Measurements from ENCODE around the gene INPP5F.
"Not testable (repeated sequence)": the region's sequence is repeated elsewhere in the genome, so short reads cannot be mapped to it uniquely, and the experiment has no call there.

The INPP5F gene

DNA sequence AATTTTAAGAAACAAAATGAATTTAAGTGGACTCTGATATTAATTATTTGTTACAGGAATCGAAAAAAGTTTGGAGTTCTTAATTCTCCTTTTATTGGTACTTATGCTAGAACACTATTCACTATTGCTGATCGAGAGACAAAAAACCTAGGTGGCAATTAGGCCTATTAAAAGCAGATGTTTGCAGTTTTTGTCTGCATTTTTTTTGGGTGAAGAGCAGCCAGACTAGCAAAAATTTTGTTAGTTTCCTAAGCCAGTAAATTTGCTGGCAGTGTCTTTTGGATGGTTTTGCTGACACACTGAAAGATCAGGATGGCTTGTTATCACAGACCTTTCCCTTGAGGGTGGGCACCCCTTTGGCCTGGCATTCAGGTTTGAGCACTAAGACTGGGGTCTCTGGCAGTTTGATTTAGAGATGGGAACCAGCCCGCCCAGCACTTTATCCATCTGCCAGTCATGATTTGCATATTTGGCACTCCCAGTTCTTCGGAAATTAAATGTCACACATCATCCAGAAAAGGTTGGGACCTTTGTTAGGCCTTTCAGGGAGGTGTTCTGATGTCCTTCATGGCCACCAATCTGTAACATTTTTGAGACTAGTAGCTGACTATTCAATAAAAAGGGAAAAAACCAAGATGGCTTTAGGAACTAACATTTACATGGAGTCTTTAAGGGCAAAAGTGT lies 57.3 kb downstream of the INPP5F start:
- DNase-seq: no peak

DNA sequence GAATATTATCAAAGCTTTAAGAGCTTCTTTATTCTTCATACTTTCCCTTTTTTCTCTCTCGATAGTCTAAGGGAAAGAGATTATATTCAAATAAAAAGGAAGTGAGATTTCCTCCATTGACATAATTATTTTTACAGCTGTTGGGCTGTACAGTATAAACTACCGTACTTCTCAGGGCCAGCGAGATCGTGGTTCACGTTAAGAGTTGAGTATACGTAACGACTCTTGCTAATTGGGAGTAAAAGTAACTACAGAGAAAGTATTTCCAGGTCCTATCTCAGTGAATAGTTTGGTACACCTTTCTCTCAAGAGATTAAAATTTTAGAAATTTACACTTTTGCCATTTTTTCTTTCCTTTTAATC lies 57.8 kb downstream of the INPP5F start:
- DNase-seq: no peak

DNA sequence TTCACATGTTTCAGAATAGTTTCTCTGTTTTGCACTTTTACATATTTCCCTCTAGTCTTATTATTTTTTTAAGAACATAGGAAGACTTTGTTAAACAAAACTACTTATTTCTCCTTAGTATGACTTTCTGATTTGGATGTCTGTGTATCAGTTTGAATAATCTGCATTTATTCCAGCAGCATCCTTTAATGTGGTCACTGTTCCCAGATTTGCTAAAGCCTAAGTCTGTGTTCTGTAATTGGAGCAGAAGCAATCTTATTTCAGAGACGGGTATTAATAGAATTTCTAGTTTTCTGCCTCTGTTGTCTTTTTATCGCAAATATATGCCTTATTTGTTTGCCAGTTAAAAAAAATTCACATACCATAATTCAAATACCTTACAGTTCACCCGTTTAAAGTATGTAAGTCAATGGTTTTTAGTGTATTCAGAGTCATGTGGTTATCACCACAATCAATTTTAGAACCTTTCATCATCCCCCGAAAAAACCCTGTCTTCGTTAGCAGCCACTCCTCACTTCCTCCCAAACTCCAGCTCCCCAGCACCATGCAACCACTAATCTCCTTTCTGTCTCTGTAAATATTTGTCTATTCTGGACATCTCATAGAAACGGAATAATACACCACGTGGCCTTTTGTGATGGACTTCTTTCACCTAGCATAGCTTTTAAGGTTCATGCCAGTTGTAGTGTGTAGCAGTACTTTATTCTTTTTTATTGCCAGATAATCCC lies 58.7 kb downstream of the INPP5F start:
- DNase-seq: no peak

DNA sequence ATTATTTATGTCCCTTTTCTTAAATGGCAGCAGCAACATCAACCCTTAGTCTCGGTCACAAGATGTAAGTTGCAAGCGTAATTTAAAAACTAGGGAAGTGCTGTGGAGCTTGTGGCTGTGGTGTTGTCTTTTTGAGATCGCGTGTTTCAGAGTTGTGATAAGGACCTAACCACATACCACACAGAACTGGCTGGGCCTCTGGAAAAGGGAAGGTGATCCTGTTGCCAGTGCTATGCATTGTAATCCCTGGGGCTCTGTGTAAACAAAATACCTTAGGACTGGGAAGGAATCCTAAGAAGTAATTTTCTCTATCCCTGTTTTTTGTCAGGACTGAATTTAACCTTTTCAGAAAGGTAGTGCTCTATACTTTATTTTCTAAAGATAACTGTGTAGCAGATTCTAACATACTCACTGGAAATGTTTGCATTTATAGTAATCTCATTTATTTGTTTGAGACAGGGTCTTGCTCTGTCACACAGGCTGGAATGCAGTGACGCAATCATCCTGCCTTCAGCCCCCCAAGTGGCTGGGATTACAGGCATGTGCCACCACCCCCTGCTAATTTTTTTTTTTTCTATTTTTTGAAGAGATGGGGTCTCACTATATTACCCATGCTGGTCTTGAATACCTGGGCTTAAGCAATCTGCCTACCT lies 60.4 kb downstream of the INPP5F start:
- no peak for DNase-seq

DNA sequence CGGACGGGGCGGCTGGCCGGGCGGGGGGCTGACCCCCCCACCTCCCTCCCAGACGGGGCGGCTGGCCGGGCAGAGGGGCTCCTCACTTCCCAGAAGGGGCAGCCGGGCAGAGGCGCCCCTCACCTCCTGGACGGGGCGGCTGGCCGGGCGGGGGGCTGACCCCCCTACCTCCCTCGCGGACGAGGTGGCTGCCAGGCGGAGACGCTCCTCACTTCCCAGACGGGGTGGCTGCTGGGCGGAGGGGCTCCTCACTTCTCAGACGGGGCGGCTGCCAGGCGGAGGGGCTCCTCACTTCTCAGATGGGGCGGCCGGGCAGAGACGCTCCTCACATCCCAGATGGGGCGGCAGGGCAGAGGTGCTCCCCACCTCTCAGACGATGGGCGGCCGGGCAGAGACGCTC lies 69.3 kb downstream of the INPP5F start:
- not testable (repeated sequence) for DNase-seq

DNA sequence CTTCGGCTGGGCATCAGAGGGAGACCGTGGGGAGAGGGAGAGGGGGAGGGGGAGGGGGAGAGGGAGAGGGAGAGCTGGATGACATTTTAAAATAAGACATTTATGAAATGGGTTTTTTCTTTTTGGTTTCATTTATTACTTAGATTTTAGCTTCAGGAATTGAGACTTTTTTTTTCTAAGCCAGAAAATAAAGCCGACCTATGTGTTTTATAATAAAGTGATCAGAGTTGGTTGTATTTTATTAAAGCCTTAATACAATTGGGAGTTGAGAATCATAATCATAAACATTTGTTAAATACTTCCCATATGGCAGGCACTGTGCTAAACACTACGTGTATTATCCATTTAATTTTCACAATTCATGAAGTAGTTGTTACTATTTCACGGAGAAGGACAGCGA lies 70.2 kb downstream of the INPP5F start:
- no peak for DNase-seq

DNA sequence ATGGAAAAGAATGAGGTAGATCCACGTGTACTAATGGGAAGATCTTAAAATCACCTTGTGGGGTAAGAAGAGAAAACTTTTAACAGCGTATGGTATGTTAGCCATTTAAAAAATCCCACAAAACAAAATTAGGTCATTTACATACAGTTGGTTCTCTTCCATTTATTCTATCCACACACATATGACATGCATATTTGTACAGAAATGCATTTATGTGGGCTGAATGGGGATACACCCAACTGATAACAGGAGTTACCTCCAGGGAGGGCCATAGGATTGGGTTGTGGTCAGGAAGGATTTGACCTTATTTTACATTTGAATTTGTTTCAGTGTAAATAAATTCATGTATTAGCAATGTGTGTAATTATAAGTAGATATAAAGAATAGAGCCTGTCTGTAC lies 75.3 kb downstream of the INPP5F start:
- no peak for DNase-seq

DNA sequence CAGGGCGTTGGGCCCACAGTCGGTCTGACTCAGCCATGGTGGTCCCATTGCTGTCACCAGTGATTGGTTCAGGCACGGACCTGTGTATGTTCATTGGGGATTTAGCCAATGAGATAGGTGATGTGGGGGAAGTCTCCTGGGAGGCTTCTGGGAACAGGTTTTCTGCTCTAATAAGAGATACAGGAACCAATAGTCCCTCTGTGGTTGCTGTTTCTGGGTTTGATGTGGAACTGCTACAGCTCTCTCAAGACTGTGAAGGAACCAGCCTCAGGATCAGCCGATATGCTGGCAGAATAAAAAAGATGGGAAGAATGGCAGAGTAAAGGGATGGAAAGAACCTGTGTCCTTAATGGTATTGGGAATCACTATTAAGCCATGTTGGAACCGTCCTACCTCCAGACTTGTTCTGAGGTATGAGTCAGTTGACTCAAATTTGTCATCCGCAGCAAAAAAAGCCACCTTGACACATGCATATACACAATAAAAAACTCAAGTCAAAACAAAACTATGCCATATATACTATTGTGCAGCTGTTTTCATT lies 76.2 kb downstream of the INPP5F start:
- DNase-seq: no peak

DNA sequence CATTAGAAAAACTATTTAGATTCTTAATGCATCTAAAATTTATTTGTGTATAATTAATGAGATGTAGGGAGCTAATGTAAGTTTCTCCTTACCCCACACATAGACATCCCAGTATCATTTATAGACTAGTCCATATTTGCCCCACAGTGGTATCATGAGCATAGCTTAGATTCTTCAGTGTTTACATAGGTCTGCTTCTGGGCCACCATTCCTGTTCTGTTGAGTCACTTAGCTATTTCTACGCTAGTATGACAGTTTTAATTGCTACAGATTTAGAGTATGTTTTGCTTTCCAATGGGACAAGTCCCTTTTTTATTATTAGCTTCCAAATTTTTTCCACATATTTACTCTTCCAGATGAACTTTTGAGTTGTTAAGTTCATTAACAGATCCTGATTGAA lies 77.4 kb downstream of the INPP5F start:
- DNase-seq: no peak

DNA sequence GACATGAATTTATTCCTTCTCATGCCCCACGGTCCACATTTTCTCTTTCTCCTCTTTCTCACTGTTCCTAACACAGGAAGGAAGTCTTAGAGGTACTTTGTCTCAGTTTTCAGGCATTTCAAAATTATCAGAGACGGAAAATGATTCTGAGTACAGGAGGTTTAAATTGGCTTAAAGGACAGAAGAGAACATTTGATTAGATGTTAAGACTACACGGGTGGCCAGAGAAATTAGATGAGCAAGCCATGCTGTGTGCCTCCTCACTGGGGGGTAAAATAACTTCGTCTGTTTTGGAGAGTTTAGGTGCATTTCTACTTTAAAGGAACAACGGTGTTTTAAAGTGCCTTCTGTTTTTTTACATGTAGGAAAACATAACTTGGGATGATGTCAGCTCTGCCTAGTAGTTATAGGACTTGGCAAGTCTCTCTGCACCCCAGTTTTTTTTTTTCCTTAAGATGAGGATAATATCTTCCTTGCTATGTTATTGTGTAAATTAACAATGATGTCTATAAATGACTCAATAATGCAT lies 79.9 kb downstream of the INPP5F start:
- DNase-seq: no peak

DNA sequence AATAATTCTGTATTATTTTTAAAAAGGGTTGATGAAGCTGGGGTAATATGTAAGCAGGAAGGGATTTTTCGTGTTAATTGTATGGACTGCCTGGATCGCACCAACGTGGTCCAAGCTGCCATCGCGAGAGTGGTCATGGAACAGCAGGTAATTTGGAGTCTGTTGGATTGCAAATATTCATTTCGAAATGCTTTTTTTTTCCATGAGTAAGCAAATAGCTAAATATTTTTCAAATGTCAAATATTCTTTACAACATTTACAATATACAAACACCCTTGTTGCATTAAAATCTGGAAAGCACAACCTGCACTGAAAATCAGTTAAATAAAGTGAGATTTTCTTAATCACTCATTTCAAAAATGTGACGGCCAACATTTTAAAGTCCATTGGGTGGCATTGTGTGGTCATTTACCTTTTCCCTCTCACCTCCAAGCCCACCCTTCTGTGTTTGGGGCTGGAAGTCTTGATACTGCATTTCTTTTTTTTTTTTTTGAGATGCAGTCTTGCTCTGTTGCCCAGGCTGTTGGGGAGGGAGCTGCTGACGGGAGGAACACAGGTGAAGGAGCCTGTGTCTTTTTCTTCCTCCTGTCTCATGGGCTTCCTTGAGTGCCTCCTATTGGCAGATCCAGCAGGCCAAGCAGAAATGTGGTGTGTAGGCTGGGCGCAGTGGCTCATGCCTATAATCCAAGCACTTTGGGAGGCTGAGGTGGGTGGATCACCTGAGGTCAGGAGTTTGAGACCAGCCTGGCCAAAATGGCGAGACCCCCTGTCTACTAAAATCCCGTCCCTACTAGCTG lies 80.7 kb downstream of the INPP5F start:
- DNase-seq: no peak

DNA sequence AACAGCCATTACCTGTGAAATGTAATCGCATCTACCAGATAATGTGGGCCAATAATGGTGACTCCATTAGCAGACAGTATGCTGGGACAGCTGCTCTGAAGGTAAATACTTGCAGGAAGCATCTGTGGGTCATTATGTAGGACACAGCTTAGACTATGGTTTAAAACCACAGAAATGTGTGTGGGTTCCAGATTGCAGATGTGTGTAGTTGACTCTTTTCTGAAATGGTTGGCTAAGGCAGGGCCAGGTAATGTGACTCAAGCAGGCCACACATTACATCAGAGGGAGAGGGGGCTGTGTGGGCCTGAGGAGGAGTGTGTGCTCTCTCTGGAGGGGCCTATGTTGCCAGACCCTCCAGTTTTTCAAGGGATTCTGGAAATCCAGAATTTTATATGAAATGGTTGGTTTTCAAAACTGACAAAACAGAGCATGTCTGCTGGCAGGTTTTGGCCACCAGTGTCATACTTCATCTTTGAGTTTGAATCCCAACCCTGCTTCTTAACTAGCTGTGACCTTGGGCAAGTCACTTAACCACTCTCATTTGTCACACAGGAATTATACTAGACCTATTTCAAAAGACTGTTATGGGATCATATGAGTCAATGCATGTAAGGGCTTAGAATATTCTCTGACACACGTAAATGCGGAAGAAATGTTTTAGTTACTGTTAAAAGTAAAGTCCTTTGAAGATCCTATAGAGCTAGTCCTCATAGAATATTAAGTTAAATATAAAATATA lies 82.3 kb downstream of the INPP5F start:
- no peak for DNase-seq

DNA sequence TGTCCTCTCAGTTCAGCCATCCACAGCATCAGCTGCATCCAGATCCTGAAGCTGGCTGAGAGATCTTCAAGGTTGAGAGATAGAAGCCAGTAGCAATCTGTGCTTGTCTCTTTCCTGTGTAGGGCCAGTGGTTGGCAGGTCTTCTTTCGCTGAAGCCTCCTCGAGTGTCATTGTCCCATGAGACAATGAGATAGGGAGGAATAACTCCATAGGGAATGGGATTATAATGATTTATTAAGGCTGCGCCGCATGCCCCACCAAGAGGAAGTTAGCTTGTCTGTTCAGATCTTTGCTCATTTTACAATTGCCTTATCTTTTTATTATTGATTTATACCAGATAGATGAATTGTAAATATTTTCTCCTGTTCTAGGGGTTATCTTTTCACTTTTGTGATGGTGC lies 85.3 kb downstream of the INPP5F start:
- DNase-seq: no peak

DNA sequence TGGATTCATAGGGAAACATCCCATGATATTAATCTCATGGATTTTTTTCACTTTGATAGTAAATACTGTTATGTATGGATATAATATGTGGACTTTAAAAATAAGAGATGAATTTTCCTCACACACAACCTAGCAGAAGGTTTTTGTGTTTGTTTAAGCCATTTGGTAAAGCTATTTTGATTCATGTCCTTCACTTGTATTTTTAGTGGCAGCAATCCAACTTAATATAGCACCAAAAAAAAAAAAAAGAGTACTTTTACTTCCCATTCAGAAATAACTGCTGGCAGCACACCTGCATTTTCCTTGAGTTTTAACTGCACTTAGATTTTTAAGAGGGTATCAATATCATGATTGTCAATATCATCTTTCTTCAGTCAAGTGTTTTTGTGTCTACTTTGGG lies 86.8 kb downstream of the INPP5F start:
- no peak for DNase-seq

DNA sequence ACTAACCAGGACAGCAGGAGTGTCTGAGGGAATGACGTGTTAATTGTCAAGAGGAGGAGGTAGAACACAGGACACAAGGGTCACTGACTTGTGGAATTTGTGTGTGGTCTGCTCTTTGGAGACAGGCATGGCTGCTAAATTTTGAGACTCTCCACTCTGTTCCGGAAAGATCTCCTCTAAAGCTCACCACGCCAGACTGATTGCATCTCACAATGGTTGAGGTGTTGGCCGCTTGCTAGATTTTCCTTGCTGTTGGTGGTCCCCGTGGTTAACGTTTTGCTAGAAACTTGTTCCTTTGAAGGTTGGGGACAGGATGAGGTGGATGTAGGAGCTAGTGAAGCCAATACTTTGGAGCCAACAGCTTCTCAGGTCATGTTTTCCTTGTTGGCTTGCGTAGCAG lies 89.8 kb downstream of the INPP5F start:
- no peak for DNase-seq

DNA sequence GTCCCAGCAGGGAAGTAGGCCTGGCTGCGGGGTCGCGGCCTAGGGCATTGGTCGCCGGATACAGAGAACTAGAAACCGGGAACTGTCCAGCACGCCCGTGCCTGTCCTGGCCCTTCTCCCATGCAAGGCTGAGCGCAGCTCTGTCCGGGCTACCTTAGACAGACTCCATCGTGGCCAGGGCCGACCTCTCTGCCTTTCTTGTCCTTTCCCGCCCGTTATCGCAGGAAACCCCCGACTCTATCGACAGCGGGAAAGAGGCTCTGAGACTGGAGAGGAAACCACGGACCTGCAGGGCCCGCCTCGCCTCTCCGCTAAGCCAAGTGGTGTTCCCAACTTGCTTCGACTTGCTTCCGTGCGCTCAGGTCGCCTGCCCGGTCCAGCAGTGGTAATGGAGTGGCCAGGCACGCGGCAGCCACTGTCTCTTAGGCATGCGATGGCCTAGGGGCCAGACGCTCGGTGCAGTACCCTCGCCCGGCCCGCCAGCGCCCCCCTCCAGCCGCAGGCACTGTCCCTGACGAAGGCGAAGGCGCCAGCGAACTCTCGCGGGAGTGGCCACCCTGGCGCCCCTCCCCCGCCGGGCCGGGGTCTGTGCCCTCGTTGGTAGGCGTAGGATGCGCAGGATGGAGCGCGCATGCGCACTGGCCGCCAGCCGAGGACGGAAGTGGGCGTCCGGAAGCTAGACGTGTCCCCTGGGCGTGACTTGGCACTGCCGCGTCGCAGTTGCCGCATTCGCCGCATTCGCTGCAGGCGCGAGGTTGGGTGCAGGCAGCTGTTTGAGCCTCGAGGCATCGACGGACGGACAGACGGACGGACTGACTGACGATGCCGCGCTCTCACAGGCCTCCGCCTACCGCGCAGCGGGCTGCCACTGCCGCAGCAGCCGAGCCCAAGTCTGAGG lies 92.4 kb downstream of the INPP5F start:
- DNase-seq: no peak

DNA sequence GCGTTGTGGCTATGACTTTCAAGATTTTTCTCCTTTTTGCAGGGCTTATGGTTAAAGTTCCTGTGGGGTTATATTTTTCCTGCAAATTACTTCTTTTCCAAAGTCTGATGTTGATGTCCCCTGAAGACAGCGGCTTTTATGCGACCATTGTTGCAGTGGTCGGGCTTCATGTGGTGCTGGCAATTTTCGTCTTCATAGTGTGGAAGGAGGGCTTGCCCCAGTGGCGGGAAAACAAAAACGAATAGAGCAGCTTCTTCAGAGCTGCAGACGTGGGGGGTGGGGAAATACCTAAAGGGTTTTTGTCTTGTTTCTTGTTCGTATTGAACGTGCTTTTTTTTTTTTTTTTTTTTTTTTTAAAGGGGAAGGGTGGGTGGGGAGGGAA lies 93.0 kb downstream of the INPP5F start:
- no peak for DNase-seq

DNA sequence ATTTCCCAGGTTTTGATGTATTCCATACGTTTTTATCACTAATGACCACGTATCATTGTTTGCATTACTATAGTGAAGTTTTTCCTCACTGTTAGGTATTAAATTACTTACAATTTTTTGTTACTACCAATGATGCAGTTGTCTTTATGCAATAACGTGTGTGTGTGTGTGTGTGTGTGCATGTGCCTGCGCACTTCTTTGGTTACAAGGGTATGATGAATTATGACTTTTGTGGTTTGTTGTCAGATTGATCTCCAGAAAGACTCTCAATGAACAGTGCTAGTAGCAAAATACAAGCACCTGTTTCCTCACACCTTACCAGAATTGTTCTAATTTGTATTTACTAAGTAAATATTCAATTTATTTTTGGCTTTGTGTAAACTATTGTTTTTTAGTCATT lies 95.3 kb downstream of the INPP5F start:
- DNase-seq: no peak

DNA sequence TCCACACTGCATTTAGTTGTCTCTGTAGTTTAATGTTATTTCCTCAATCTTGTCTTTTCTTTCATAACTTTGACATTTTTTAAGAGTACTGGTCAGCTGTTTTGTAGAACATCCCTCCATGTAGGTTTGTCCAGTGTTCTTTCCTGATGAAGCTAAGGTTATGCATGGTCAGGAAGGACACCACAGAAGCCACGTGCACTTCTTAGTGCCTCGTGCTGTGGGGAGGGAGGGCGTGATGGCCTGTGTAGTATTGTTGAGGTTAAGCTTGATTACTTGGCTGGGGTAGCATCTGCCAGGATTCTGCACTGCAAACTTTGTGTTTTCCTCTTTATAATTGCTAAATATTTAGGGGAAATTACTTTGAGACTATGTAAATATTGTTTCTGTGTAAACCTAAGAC lies 98.4 kb downstream of the INPP5F start:
- no peak for DNase-seq

DNA sequence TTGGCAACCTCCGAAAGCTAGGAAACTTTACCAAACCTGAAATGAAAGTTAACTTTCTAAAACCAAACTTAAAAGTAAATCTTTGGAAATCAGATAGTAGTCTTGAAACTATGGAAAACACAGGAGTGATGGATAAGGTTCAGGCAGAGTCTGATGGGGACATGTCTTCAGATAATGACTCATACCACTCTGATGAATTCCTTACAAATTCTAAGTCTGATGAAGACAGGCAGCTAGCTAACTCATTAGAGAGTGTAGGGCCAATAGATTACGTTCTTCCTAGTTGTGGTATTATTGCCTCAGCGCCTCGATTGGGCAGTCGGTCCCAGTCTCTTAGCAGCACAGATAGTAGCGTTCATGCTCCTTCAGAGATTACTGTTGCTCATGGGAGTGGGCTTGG lies 100.9 kb downstream of the INPP5F start:
- no peak for DNase-seq

DNA sequence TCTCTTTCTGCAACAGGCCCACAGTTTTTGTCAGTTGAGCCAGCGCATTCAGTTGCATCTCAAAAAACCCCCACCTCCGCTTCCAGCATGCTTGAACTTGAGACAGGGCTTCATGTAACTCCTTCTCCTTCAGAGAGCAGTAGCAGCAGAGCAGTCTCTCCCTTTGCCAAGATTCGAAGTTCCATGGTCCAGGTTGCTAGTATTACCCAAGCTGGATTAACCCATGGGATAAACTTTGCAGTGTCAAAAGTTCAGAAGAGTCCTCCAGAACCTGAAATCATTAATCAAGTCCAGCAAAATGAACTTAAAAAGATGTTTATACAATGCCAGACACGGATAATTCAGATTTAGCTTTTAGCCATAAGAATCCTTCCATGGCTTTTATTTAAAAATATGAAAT lies 101.6 kb downstream of the INPP5F start:
- no peak for DNase-seq

Data from NCI-H1694 (cell line).